Tibial artery (tissue), 4 donors: ENCODE data around the gene EP400.

ENCODE experiments used
- DNase-seq, 2 donors: peaks; one replicate each; pipeline ENCODE4 v3.0.0-alpha.2; 2019
- H3K27ac ChIP-seq, 2 donors: fragments of 200-600 bp; sonication (generic) in 1 of 2; 1 replicate in 1 of 2; 2 replicates in 1 of 2; pipeline ENCODE4 v1.5.1; 2018 to 2019; ENCODE audit warnings: mild to moderate bottlenecking in 1 of 2
- H3K27me3 ChIP-seq, 2 donors: fragments of 200-600 bp; sonication (generic) in 1 of 2; one replicate each; pipeline versions ENCODE4 v1.5.1 to v1.6.0; 2016 to 2019
- H3K36me3 ChIP-seq, 3 donors: fragments of 200-600 bp; sonication (generic) in 2 of 3; one replicate each; pipeline ENCODE4 v1.5.1; 2016 to 2019; ENCODE audit warnings: mild to moderate bottlenecking in 2 of 3
- H3K4me1 ChIP-seq, 4 donors: fragments of 200-600 bp; sonication (generic) in 2 of 4; 1 replicate in 3 of 4; 2 replicates in 1 of 4; pipeline ENCODE4 v1.5.1; 2016 to 2019
- H3K4me3 ChIP-seq, 2 donors: fragments of 200-600 bp; sonication (generic) in 1 of 2; 1 replicate in 1 of 2; 2 replicates in 1 of 2; pipeline ENCODE4 v1.5.1; 2018 to 2019; ENCODE audit warnings: mild to moderate bottlenecking in 2 of 2
- H3K9me3 ChIP-seq, 3 donors: fragments of 200-600 bp; sonication (generic) in 1 of 3; one replicate each; pipeline ENCODE4 v1.5.1; 2016 to 2019
- intact Hi-C: fragments of 100-400 bp; cut with DNase I; formaldehyde crosslinking; loops from one replicate; pipeline ENCODE4 v1.15.0; 2023; ENCODE audit warnings: low total_unique reads
- TF ChIP-seq, protein P1 (sequence below), 2 experiments: fragments of 200-600 bp in 1 of 2; fragments of 450-650 bp in 1 of 2; IDR thresholded peaks; one replicate each; pipeline ENCODE4 v1.5.1; 2017 to 2019; ENCODE audit warnings: antibody characterized with exemption in 2 of 2, mild to moderate bottlenecking in 1 of 2, moderate library complexity in 1 of 2

The EP400 gene

DNA sequence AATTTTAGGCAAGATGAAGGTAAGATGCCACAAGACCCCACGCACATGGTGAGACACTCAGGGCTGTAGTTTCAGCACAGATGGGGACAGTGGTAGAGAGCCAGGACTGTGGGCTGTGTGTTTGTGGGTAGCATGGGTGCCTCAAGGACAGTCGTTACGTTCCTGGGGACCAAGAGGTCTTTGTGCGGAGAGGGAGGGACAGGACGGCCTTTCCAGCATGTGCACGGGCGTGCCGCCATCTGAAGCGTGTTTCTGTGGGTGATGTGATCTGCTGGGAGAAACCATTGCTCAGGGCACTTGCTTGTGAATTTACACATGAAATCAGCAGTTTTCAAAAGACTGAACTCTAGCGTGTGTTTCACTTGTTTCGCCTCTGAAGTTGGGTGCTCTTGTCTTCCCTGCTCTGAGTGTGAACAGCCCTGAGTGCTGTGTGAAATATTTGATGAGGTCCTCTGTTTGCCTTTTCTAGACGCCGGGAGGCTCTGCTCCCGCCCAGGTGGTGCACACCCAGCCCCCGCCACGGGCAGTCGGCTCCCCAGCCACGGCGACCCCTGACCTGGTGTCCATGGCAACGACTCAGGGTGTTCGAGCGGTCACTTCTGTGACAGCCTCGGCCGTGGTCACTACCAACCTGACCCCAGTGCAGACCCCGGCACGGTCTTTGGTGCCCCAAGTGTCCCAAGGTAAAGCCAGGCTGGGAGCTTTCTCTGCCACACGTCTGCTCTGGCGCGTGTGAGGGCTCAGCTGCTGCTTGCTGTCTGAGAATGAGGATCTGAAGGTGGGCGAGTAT lies 112.1 kb downstream of the EP400 start:
- peaks cover 44 to 97% (median 69%) of the 10 kb centered on the region in 3 donors for H3K36me3 ChIP-seq
- intact Hi-C loops: no loop called here

DNA sequence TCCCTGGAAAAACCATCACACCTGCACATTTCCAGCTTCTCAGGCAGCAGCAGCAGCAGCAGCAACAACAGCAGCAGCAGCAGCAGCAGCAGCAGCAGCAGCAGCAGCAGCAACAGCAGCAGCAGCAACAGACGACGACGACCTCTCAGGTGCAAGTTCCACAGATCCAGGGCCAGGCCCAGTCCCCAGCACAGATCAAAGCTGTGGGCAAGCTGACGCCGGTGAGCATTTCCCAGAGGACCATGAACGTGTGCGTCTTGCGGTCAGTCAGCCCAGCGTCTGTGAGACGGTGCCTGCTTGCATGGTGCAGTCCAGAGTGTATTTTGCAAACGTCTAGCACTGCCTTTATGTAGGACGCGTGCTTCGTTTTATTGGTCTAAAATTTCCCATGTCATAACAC lies 112.7 kb downstream of the EP400 start:
- Histone ChIP-seq H3K9me3 (no peaks in the 10 kb centered on the region), H3K27ac (no peak overlapping the region), H3K27me3 (no peaks in the 10 kb centered on the region), H3K36me3 (peaks cover 48 to 97% (median 69%) of the 10 kb centered on the region in 3 donors), H3K4me3 (no peak overlapping the region), H3K4me1 (no peaks in the 10 kb centered on the region)
- DNase-seq: no peak
- TF ChIP-seq, protein P1, sequence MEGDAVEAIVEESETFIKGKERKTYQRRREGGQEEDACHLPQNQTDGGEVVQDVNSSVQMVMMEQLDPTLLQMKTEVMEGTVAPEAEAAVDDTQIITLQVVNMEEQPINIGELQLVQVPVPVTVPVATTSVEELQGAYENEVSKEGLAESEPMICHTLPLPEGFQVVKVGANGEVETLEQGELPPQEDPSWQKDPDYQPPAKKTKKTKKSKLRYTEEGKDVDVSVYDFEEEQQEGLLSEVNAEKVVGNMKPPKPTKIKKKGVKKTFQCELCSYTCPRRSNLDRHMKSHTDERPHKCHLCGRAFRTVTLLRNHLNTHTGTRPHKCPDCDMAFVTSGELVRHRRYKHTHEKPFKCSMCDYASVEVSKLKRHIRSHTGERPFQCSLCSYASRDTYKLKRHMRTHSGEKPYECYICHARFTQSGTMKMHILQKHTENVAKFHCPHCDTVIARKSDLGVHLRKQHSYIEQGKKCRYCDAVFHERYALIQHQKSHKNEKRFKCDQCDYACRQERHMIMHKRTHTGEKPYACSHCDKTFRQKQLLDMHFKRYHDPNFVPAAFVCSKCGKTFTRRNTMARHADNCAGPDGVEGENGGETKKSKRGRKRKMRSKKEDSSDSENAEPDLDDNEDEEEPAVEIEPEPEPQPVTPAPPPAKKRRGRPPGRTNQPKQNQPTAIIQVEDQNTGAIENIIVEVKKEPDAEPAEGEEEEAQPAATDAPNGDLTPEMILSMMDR (IDR thresholded peaks at IDR 0.05): no peak
- intact Hi-C loops: no loop called here

More for the DNA sequence above, 112.1 kb downstream of the EP400 start:
- H3K4me3 ChIP-seq: no peak overlapping the region
- no peaks in the 10 kb centered on the region for H3K27me3 ChIP-seq
- TF ChIP-seq, protein P1 (IDR thresholded peaks at IDR 0.05): no peak
- no peaks in the 10 kb centered on the region for H3K9me3 ChIP-seq
- no peaks in the 10 kb centered on the region for H3K4me1 ChIP-seq
- DNase-seq: no peak
- no peak overlapping the region for H3K27ac ChIP-seq

DNA sequence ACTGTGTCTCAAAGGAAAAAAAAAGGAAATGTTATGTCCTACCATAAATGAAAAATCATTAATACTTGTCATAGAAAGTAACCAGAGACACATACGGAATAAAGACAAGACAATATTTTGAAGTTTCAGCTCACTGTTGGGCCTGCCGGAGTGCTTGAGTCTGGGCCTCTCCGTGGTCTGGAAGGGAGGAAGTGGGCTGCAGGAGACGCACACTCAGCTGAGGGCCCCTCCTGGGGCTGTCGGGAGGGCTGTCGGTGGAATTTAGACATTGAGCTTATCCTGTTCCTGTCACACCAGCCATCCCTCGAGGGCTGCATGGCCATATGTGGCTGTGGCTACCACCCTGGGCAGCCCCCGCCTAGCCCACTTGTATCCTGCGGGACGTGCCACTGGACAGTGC lies 113.7 kb downstream of the EP400 start:
- no peak overlapping the region for H3K27ac ChIP-seq
- DNase-seq: no peak
- intact Hi-C loops: no loop called here
- no peaks in the 10 kb centered on the region for H3K27me3 ChIP-seq
- no peak overlapping the region for H3K4me3 ChIP-seq
- TF ChIP-seq, protein P1 (IDR thresholded peaks at IDR 0.05): no peak
- H3K36me3 ChIP-seq: peaks cover 57 to 97% (median 74%) of the 10 kb centered on the region in 3 donors
- no peaks in the 10 kb centered on the region for H3K4me1 ChIP-seq
- no peaks in the 10 kb centered on the region for H3K9me3 ChIP-seq

DNA sequence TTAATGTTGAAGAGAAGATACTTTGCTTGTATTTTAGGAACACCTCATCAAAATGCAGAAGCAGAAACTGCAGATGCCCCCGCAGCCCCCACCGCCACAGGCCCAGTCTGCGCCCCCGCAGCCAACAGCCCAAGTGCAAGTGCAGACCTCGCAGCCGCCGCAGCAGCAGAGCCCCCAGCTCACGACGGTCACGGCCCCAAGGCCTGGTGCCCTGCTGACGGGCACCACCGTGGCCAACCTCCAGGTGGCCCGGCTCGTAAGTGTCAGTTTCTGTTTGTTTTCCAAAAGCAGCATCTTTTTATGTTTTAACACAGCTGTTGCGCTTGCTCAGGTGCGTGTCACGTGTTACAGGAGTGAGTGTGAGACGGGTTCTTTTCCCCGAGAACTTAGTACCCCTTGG lies 114.9 kb downstream of the EP400 start:
- no peaks in the 10 kb centered on the region for H3K4me1 ChIP-seq
- DNase-seq: no peak
- no peak overlapping the region for H3K27ac ChIP-seq
- H3K27me3 ChIP-seq: no peaks in the 10 kb centered on the region
- TF ChIP-seq, protein P1 (IDR thresholded peaks at IDR 0.05): no peak
- peaks cover 64 to 98% (median 85%) of the 10 kb centered on the region in 3 donors for H3K36me3 ChIP-seq
- intact Hi-C loops: no loop called here
- no peaks in the 10 kb centered on the region for H3K9me3 ChIP-seq
- no peak overlapping the region for H3K4me3 ChIP-seq

DNA sequence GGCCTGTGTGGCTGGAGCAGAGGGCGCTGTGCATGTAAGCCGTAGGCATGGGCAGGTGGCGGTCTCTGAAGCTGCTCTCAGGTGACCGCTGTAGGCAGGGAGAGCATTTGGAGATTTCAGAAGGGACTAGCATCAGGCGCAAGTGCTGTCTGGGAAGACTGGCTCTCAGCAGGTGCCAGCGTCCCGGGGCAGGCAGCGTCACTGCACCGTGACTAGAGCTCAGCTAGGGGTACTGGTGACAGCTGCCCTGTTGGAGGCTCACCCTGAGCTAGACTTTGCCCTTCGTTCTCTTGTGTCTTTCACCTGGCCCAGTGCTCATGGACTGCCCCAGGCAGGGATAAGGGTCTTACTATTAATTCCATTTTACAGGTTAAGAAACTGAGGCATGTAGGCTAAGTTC lies 115.5 kb downstream of the EP400 start:
- TF ChIP-seq, protein P1 (IDR thresholded peaks at IDR 0.05): no peak
- no peaks in the 10 kb centered on the region for H3K4me1 ChIP-seq
- no peak overlapping the region for H3K27ac ChIP-seq
- peaks cover 67 to 99% (median 87%) of the 10 kb centered on the region in 3 donors for H3K36me3 ChIP-seq
- no peak for DNase-seq
- H3K9me3 ChIP-seq: no peaks in the 10 kb centered on the region
- H3K27me3 ChIP-seq: no peaks in the 10 kb centered on the region
- intact Hi-C loops: no loop called here
- no peak overlapping the region for H3K4me3 ChIP-seq
